ENCODE data around the gene SHROOM3.

DNA sequence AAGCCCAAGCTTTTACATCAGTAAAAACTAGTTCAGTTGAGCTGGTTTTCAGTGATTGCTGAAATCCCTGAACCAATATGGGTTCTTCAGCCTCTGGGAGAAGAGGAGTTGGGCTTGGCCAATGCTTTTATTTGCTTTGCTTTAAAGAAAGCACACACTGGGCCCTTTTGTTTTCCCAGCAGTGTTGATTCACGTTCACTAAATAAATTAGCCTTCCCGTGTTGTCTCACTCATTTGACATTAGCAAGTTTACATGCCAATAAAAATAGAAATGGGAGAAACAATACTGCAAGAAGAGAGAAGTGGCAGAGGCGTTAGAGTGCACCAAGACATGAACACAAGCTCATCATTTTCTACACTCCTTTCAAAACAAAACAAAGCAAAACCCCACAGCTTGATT, 136.2 kb downstream of the SHROOM3 start:
- no peak for TF ChIP-seq GATA2 (IDR thresholded peaks at IDR 0.05; ENCODE audit: low read depth, low read length)
- no peak for TF ChIP-seq GATA3 (IDR thresholded peaks at IDR 0.05; ENCODE audit: low read depth, low read length)

Measured in SH-SY5Y (cell line).